Breast epithelium (tissue), 3 donors: Measurements from ENCODE around the gene WNT6.

ENCODE experiments used
- CTCF ChIP-seq, 3 donors: fragments of 450-650 bp; IDR thresholded peaks; one replicate each; pipeline ENCODE4 v1.5.1; 2016 to 2017; ENCODE audit warnings: antibody characterized with exemption in 3 of 3, mild to moderate bottlenecking in 3 of 3, moderate library complexity in 3 of 3
- POLR2A ChIP-seq: fragments of 450-650 bp; IDR thresholded peaks from one replicate; pipeline ENCODE4 v1.6.1; 2016; ENCODE audit warnings: antibody characterized with exemption, mild to moderate bottlenecking, moderate library complexity

- TF ChIP-seq CTCF (IDR thresholded peaks at IDR 0.05) (no peak), POLR2A (no peak)
These were observed 51.1 kb downstream of the WNT6 start for GRCh38 chr2:218910741-218911140.
